Ovary (tissue), 3 donors: Measurements from ENCODE around the gene IL18BP.

ENCODE experiments used
- CTCF ChIP-seq, 3 donors: fragments of 450-650 bp in 2 of 3; fragments of 200-600 bp in 1 of 3; IDR thresholded peaks; one replicate each; pipeline versions ENCODE4 v1.5.1 to v1.8.0; 2016 to 2022; ENCODE audit warnings: antibody characterized with exemption in 3 of 3, mild to moderate bottlenecking in 1 of 3
- EP300 ChIP-seq: sonication (generic); formaldehyde crosslinking; IDR thresholded peaks from one replicate; pipeline ENCODE4 v1.6.1; 2017; ENCODE audit warnings: antibody characterized with exemption
- POLR2A ChIP-seq: fragments of 450-650 bp; IDR thresholded peaks from one replicate; pipeline ENCODE4 v1.6.1; 2017; ENCODE audit warnings: antibody characterized with exemption, mild to moderate bottlenecking, moderate library complexity
- donor health status: DM: no; HTN: no; CAD: no.

- no peak for TF ChIP-seq CTCF (IDR thresholded peaks at IDR 0.05)
- TF ChIP-seq POLR2A, result no peak
- TF ChIP-seq EP300, result no peak
Observed at GRCh38 chr11:71995726-71996291, 2.9 kb upstream of the IL18BP start.
